Omental fat pad (tissue), 4 donors: Measurements from ENCODE around the gene NFIX. TPM values are rescaled to one million over a fixed set of nuclear protein-coding genes. Genes with fewer than 3 reads are reported as not detected.

ENCODE experiments used
- ATAC-seq: fragments of 150-250 bp; one replicate; pipeline ENCODE4 v1.9.1; 2016; ENCODE audit warnings: mild to moderate bottlenecking, moderate library complexity; ENCODE audit not compliant: low FRiP score
- DNase-seq: peaks from one replicate; pipeline ENCODE4 v3.0.0-alpha.2; 2019; ENCODE audit warnings: low spot score
- total RNA-seq, 4 donors: library from RNA; depleted of rRNA; stranded (reverse); fragments of >200 nt; gene quantifications; one replicate each; pipeline ENCODE4 v1.1.0, GENCODE V29; 2016
- TF ChIP-seq, protein P1 (sequence below), 3 donors: fragments of 450-650 bp; IDR thresholded peaks; one replicate each; pipeline ENCODE4 v1.5.1; 2016 to 2017; ENCODE audit warnings: antibody characterized with exemption in 3 of 3, mild to moderate bottlenecking in 3 of 3, moderate library complexity in 2 of 3

The NFIX gene
- total RNA-seq, 4 donors from 2014 or later: 39.5 to 53.1 (median 43.0) TPM

DNA sequence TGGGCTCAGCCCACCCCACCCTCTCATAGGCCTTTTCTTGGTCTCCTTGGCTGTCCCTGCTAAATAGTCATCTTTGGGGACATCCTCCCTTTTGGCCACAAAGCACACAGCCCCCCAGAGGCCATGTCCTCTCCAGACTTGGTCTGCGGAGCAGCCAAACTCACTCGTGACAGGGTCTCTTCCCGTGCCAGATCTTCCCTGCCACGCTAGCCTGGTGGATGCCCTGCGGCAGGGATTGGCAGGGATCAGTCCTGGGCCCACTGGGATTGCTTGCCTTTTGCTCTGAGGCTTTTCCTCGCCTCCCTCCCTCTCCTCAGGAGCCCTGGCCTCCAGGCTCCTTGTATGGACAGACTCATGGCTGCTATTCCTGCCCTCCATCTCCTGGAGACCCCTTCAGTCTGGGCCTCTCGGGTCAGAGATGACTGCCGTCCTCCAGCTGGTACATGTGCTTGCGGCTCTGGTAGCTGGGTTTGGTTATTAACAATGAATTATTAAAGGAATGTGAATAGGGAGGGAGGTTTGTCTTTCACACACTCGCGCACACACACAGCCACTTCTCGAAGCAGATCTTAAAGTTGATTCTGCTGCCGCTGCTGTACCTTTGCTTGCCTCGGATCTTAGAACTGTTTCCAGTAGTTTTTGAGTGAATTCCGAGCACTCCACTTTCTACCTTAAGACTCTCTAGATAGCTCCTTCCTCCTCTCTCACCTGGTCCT lies 45.1 kb downstream of the NFIX start:
- DNase-seq (no peak), ATAC-seq (no peak)
- TF ChIP-seq, protein P1, sequence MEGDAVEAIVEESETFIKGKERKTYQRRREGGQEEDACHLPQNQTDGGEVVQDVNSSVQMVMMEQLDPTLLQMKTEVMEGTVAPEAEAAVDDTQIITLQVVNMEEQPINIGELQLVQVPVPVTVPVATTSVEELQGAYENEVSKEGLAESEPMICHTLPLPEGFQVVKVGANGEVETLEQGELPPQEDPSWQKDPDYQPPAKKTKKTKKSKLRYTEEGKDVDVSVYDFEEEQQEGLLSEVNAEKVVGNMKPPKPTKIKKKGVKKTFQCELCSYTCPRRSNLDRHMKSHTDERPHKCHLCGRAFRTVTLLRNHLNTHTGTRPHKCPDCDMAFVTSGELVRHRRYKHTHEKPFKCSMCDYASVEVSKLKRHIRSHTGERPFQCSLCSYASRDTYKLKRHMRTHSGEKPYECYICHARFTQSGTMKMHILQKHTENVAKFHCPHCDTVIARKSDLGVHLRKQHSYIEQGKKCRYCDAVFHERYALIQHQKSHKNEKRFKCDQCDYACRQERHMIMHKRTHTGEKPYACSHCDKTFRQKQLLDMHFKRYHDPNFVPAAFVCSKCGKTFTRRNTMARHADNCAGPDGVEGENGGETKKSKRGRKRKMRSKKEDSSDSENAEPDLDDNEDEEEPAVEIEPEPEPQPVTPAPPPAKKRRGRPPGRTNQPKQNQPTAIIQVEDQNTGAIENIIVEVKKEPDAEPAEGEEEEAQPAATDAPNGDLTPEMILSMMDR (IDR thresholded peaks at IDR 0.05): no peak

DNA sequence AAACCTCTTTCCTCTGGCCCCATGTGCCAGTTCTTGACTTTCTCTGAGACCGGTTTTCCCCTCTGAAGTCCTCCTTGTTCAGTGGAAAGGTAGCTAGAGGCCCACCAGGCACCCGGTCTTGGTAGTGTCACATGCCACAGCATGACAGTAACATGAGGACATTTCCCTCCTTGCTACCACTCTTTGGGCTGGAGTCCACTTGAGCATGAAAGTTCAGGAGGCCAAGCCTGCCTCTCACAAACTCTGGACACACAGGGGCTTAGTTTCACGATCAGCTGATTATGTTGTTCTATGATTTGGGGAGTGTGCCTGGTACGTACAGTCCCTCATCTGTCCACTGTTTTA lies 45.6 kb downstream of the NFIX start:
- TF ChIP-seq, protein P1 (IDR thresholded peaks at IDR 0.05): no peak
- no peak for DNase-seq
- ATAC-seq: no peak

DNA sequence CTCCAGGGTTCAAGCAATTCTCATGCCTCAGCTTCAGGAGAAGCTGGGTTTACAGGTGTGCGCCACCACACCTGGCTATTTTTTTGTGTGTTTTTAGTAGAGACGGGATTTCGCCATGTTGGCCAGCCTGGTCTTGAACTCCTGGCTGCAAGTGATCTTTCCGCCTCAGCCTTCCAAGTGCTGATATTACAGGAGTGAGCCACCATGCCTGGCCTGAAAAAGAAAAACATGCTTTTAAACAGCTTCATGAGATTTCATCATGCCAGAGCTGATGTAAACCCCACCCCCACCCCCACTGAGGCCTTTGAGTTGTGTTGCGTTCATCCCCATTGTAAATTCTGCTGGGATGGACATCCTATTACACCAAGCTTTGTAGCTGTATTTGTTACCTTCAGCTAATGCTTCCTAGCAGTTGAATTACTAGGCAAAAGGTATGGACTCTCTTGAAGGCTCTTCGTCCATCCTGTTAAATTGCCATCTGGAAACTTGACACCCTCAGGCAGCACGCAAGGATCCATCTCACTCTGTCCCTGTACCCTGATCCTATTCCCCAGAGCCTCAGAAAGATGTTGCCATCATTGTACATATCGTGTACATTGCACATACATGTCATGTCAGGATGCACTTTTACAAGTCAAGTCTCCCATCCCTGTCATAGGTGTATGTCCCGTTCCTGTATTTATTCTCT lies 47.3 kb downstream of the NFIX start:
- ATAC-seq: no peak
- no peak for DNase-seq
- TF ChIP-seq, protein P1 (IDR thresholded peaks at IDR 0.05): no peak

DNA sequence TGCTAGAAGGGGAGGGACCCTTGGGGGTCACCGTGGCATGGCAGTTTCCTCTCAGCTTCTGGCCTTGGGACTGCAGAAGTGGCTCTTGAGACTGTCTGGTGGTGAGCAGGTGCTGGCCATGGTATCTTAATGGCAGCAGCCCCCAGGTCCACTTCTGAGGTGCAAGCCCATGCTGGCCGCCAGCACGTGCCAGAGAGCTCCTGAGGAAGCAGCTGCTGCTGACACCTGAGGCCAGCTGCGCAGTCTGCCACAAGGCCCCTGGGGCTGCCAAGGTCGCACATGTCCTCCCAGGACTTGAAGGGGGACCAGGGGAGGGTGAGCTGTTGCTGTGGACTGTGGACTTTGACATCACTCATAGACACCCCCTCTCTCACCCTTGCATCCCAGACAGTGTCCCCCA lies 48.0 kb downstream of the NFIX start:
- no peak for ATAC-seq
- TF ChIP-seq, protein P1 (IDR thresholded peaks at IDR 0.05): no peak
- no peak for DNase-seq

DNA sequence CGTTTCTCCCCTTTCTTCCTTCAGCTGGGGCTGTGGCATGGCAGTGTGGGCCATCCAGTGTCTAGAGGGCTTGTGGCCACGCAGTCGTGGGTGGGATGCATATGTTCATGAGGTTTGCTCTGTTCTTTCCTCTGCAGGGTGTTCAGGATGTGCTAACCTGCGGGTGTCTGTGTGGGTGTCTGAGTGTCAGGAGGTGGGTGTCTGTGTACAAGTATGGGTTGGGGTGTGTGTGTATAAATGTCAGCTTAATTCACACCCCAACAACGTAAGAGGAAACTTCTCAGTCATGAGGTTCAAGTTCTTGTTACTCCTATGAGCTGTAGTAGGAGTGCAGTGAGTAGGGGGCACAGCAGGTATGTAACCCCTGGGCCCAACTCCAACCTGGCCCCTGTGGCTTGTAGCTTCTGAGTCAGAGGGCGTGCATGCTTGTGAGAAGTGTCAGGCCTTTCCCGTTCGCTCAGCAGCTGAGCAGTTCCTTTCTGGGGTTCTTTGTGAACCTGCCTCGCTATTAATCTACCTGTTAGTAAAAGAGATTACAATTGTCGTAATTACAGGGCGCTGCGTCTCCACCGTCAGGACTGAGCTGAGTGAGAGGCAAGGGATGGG lies 49.1 kb downstream of the NFIX start:
- ATAC-seq: peak; percentile 72
- DNase-seq: no peak
- TF ChIP-seq, protein P1 (IDR thresholded peaks at IDR 0.05): no peak

DNA sequence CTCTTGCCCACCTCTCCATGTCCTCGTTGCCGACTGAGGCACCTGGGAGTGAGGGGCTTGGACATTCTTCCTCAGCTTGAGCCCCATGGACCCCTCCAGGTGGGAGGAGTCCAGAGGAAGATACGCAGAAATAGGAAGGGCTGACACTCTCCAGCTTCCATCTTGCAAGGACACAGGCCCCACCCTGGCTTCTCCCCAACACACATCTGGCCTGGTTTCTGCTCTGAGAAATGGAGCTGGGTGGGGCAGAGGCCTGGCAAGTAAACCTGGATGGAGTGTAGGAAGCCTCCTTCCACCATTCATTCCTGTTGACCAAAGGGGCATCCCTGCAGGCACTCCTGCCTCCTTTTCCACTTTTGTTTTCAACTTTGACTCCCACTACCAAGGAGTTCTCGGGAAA lies 50.5 kb downstream of the NFIX start:
- ATAC-seq: no peak
- no peak for DNase-seq
- TF ChIP-seq, protein P1 (IDR thresholded peaks at IDR 0.05): no peak
